ENCODE measurements around the gene TARDBP. TPM values are rescaled to one million over a fixed set of nuclear protein-coding genes. Genes with fewer than 3 reads are reported as not detected.
"Not testable (repeated sequence)": the region's sequence is repeated elsewhere in the genome, so short reads cannot be mapped to it uniquely, and the experiment has no call there.

Gene TARDBP
- polyA plus RNA-seq, 3 donors = 49.4 to 79.5 (median 61.4) TPM

DNA sequence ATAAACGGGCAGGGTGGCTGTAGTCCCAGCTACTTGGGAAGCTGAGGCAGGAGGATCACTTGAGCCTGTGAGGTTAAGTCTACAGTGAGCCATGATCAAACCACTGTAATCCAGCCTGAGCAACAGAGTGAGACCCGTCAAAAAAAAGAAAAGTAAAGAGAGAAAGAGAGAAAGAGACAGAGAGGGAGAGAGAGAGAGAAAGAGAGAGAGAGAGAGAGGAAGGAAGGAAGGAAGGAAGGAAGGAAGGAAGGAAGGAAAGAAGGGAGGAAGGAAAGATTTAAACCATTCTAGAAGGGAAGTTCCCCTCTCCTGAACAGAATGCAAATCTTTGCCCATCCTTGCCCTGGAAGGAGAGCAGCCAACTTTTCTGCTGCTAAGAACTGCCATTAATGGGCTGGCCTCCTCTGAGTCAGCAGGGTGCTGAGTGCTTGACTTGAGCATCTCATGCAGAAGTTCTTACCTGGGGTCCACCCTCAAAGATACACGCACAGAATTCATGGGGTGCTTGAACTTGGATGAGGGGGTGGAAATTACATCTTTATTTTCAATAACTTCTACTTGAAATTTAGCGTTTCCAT is 24.5 kb upstream of the TARDBP start:
- no peak for DNase-seq
- Histone ChIP-seq H3K9ac (ENCODE audit: insufficient read depth, low read length, poor library complexity, severe bottlenecking) (no peak overlapping the region), H3K79me2 (ENCODE audit: insufficient read depth, low read length) (no peaks in the 10 kb centered on the region), H3K4me1 (ENCODE audit: control insufficient read depth in 1 of 2, insufficient read depth in 2 of 2, low read length in 2 of 2) (no peaks in the 10 kb centered on the region), H3K4me2 (replicated peaks; ENCODE audit: extremely low read depth, low read length, poor library complexity, severe bottlenecking) (no peak overlapping the region), H3K9me3 (replicated peaks in 1 of 2; ENCODE audit: control insufficient read depth in 1 of 2, insufficient read depth in 1 of 2, low read length in 2 of 2) (no peaks in the 10 kb centered on the region), H3K36me3 (replicated peaks in 1 of 2; ENCODE audit: control insufficient read depth in 1 of 2, insufficient read depth in 2 of 2, low read length in 2 of 2) (no peaks in the 10 kb centered on the region), H3K27ac (ENCODE audit: low read depth in 1 of 2, low read length in 2 of 2) (no peak overlapping the region), H2AFZ (ENCODE audit: insufficient read depth, low read depth, low read length, poor library complexity, severe bottlenecking) (no peak overlapping the region), H4K20me1 (ENCODE audit: insufficient read depth, low read length) (no peaks in the 10 kb centered on the region), H3K27me3 (ENCODE audit: control insufficient read depth in 2 of 2, insufficient read depth in 2 of 2, low read length in 2 of 2) (no peaks in the 10 kb centered on the region), H3K4me3 (replicated peaks in 1 of 3; ENCODE audit: low read depth in 2 of 3, low read length in 3 of 3) (no peak overlapping the region)
- TF ChIP-seq CTCF (IDR thresholded peaks at IDR 0.05) = no peak
- no CpG with 5 or more reads among the region's 4 CpGs for WGBS (ENCODE audit: insufficient coverage)
- peaks cover 0 to 3% (median 0%) of the 10 kb centered on the region in 7 donors for H3K9me3 Mint-ChIP-seq
- no peak overlapping the region for H3K4me3 Mint-ChIP-seq
- intact Hi-C loops (cut with micrococcal nuclease) = no loop called here
- H3K4me1 Mint-ChIP-seq = peaks cover 14% of the 10 kb centered on the region
- H3K27me3 Mint-ChIP-seq (ENCODE audit: low read depth in 3 of 3) = peaks cover 5 to 8% (median 7%) of the 10 kb centered on the region in 3 donors
- no peak overlapping the region for H3K27ac Mint-ChIP-seq
- no peaks in the 10 kb centered on the region for H3K36me3 Mint-ChIP-seq

GRCh38 chr1:10989095-10989494 is 23.4 kb upstream of the TARDBP start:
- no peak for TF ChIP-seq CTCF (IDR thresholded peaks at IDR 0.05)
- Histone ChIP-seq H2AFZ (ENCODE audit: insufficient read depth, low read depth, low read length, poor library complexity, severe bottlenecking) (no peak overlapping the region), H4K20me1 (ENCODE audit: insufficient read depth, low read length) (no peaks in the 10 kb centered on the region), H3K27me3 (ENCODE audit: control insufficient read depth in 2 of 2, insufficient read depth in 2 of 2, low read length in 2 of 2) (no peaks in the 10 kb centered on the region), H3K4me3 (replicated peaks in 1 of 3; ENCODE audit: low read depth in 2 of 3, low read length in 3 of 3) (no peak overlapping the region), H3K36me3 (replicated peaks in 1 of 2; ENCODE audit: control insufficient read depth in 1 of 2, insufficient read depth in 2 of 2, low read length in 2 of 2) (no peaks in the 10 kb centered on the region), H3K4me2 (replicated peaks; ENCODE audit: extremely low read depth, low read length, poor library complexity, severe bottlenecking) (no peak overlapping the region), H3K9ac (ENCODE audit: insufficient read depth, low read length, poor library complexity, severe bottlenecking) (no peak overlapping the region), H3K4me1 (ENCODE audit: control insufficient read depth in 1 of 2, insufficient read depth in 2 of 2, low read length in 2 of 2) (no peaks in the 10 kb centered on the region), H3K27ac (ENCODE audit: low read depth in 1 of 2, low read length in 2 of 2) (no peak overlapping the region), H3K79me2 (ENCODE audit: insufficient read depth, low read length) (no peaks in the 10 kb centered on the region), H3K9me3 (replicated peaks in 1 of 2; ENCODE audit: control insufficient read depth in 1 of 2, insufficient read depth in 1 of 2, low read length in 2 of 2) (no peaks in the 10 kb centered on the region)
- peaks cover 0 to 3% (median under 1%) of the 10 kb centered on the region in 7 donors for H3K9me3 Mint-ChIP-seq
- H3K27ac Mint-ChIP-seq = no peak overlapping the region
- H3K4me3 Mint-ChIP-seq = no peak overlapping the region
- peaks cover 7 to 8% (median 8%) of the 10 kb centered on the region in 3 donors for H3K27me3 Mint-ChIP-seq (ENCODE audit: low read depth in 3 of 3)
- intact Hi-C loops (cut with micrococcal nuclease) = no loop called here
- DNase-seq = no peak
- 100% methylated on average over 2 of the region's 5 CpGs for WGBS (ENCODE audit: insufficient coverage)
- H3K4me1 Mint-ChIP-seq = peaks cover 14% of the 10 kb centered on the region
- no peaks in the 10 kb centered on the region for H3K36me3 Mint-ChIP-seq

GRCh38 chr1:10989920-10990516 is 22.4 kb upstream of the TARDBP start:
- H3K9ac ChIP-seq (ENCODE audit: insufficient read depth, low read length, poor library complexity, severe bottlenecking); H3K4me1 ChIP-seq (ENCODE audit: control insufficient read depth in 1 of 2, insufficient read depth in 2 of 2, low read length in 2 of 2); H4K20me1 ChIP-seq (ENCODE audit: insufficient read depth, low read length); H3K27me3 ChIP-seq (ENCODE audit: control insufficient read depth in 2 of 2, insufficient read depth in 2 of 2, low read length in 2 of 2); H3K36me3 ChIP-seq (replicated peaks in 1 of 2; ENCODE audit: control insufficient read depth in 1 of 2, insufficient read depth in 2 of 2, low read length in 2 of 2); H3K9me3 Mint-ChIP-seq; H3K27ac ChIP-seq (ENCODE audit: low read depth in 1 of 2, low read length in 2 of 2); H3K27ac Mint-ChIP-seq; H2AFZ ChIP-seq (ENCODE audit: insufficient read depth, low read depth, low read length, poor library complexity, severe bottlenecking); H3K36me3 Mint-ChIP-seq; H3K4me2 ChIP-seq (replicated peaks; ENCODE audit: extremely low read depth, low read length, poor library complexity, severe bottlenecking); DNase-seq; H3K4me3 Mint-ChIP-seq; H3K79me2 ChIP-seq (ENCODE audit: insufficient read depth, low read length); H3K9me3 ChIP-seq (replicated peaks in 1 of 2; ENCODE audit: control insufficient read depth in 1 of 2, insufficient read depth in 1 of 2, low read length in 2 of 2); intact Hi-C loops (cut with micrococcal nuclease); H3K27me3 Mint-ChIP-seq (ENCODE audit: low read depth in 3 of 3); H3K4me3 ChIP-seq (replicated peaks in 1 of 3; ENCODE audit: low read depth in 2 of 3, low read length in 3 of 3): not testable (repeated sequence)
- H3K4me1 Mint-ChIP-seq = peaks cover 14% of the 10 kb centered on the region
- WGBS (ENCODE audit: insufficient coverage) = no CpG with 5 or more reads among the region's 6 CpGs

Data from CD14-positive monocyte (primary cell).